ENCODE data around the gene CRIP2.

Gene CRIP2

GRCh38 chr14:105527826-105528585 is 53.4 kb downstream of the CRIP2 start:
- DNase-seq (ENCODE audit: low read depth): peak; percentile 65

- DNase-seq (ENCODE audit: low read depth): peak; percentile 44
These were observed 54.1 kb downstream of the CRIP2 start for GRCh38 chr14:105528586-105529318.

DNA sequence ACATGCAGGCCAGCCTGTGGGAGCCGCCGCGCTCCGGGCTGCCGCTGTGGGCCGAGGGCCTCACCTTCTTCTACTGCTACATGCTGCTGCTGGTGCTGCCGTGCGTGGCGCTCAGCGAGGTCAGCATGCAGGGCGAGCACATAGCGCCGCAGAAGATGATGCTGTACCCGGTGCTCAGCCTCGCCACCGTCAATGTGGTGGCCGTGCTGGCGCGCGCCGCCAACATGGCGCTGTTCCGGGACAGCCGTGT is 54.6 kb downstream of the CRIP2 start:
- DNase-seq (ENCODE audit: low read depth): no peak
